ENCODE measurements around the gene THUMPD1. TPM values are rescaled to one million over a fixed set of nuclear protein-coding genes. Genes with fewer than 3 reads are reported as not detected.
"Not testable (repeated sequence)": the region's sequence is repeated elsewhere in the genome, so short reads cannot be mapped to it uniquely, and the experiment has no call there.

The THUMPD1 gene
- total and polyA plus RNA-seq, 12 donors = 19.0 to 86.1 (median 39.4) TPM

DNA sequence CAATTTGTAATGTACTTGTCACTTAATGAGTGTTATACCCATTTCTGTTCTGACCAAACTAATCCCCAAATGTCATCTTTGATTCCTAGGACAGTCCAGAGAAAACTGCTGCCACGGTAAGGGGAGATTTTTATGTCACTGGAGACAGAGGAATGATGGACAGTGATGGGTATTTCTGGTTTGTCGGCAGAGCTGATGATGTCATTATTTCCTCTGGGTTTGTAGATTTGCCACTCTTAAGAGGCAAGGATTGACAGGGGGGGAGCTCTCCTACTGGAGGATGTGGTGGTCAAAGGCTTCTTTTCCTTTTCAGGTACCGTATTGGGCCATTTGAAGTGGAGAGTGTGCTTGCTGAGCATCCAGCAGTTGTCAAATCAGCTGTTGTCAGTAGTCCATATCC is 12.5 kb downstream of the THUMPD1 start:
- 67 to 86% (median 78%) methylated on average over 3 of the region's 3 CpGs for WGBS, 4 donors

GRCh38 chr16:20727181-20727580 is 14.4 kb downstream of the THUMPD1 start:
- no peak for DNase-seq
- intact Hi-C loops (cut with DNase I) = no loop called here
- Histone ChIP-seq H3K27me3 (no peaks in the 10 kb centered on the region), H3K4me3 (no peak overlapping the region), H3K27ac (no peak overlapping the region), H3K4me1 (replicated peaks in 1 of 2) (no peaks in the 10 kb centered on the region), H3K9me3 (replicated peaks in 1 of 3) (no peaks in the 10 kb centered on the region), H3K36me3 (replicated peaks in 1 of 2) (no peaks in the 10 kb centered on the region)
- 56 to 68% (median 61%) methylated on average over 3 of the region's 3 CpGs for WGBS, 4 donors
- TF ChIP-seq POLR2A (IDR thresholded peaks at IDR 0.05) (no peak), CTCF (IDR thresholded peaks at IDR 0.05) (no peak)

More for the DNA sequence above, 12.5 kb downstream of the THUMPD1 start:
- intact Hi-C loops (cut with DNase I) = no loop called here
- Histone ChIP-seq H3K36me3 (replicated peaks in 1 of 2) (no peaks in the 10 kb centered on the region), H3K4me1 (replicated peaks in 1 of 2) (no peaks in the 10 kb centered on the region), H3K27me3 (no peaks in the 10 kb centered on the region), H3K27ac (no peak overlapping the region), H3K4me3 (no peak overlapping the region), H3K9me3 (replicated peaks in 1 of 3) (no peaks in the 10 kb centered on the region)
- no peak for DNase-seq
- TF ChIP-seq CTCF (IDR thresholded peaks at IDR 0.05) (no peak), POLR2A (IDR thresholded peaks at IDR 0.05) (no peak)

- Histone ChIP-seq H3K36me3 (replicated peaks in 1 of 2) (no peaks in the 10 kb centered on the region), H3K27me3 (no peaks in the 10 kb centered on the region), H3K4me1 (replicated peaks in 1 of 2) (no peaks in the 10 kb centered on the region), H3K27ac (no peak overlapping the region), H3K4me3 (no peak overlapping the region), H3K9me3 (replicated peaks in 1 of 3) (no peaks in the 10 kb centered on the region)
- intact Hi-C loops (cut with DNase I) = no loop called here
- DNase-seq = no peak
- no peak for TF ChIP-seq CTCF (IDR thresholded peaks at IDR 0.05)
- no peak for TF ChIP-seq POLR2A (IDR thresholded peaks at IDR 0.05)
Measured at GRCh38 chr16:20726661-20727060, 15.0 kb downstream of the THUMPD1 start.

DNA sequence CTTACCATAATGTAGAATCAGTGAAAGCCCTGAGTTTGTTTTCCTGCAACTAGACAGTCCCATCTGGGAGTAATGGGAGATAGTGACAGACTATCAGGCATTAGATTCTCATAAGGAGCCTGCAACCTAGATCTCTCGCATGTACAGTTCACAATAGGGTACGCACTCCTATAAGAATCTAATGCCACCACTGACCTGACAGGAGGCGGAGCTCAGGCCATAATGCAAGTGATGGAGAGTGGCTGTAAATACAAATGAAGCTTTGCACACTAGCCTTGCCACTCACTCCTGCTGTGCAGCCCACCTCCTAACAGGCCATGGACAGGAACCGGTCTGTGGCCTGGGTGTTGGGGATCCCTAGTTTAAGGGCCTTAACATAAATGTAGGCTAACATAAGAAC is 21.4 kb downstream of the THUMPD1 start:
- no peaks in the 10 kb centered on the region for H3K9me3 ChIP-seq (replicated peaks in 1 of 3)
- 92 to 98% (median 96%) methylated on average over 4 of the region's 4 CpGs for WGBS, 4 donors

GRCh38 chr16:20717718-20718117 is 23.9 kb downstream of the THUMPD1 start:
- H3K36me3 ChIP-seq (replicated peaks in 1 of 2); DNase-seq; intact Hi-C loops (cut with DNase I); H3K9me3 ChIP-seq (replicated peaks in 1 of 3); H3K4me1 ChIP-seq (replicated peaks in 1 of 2); H3K27ac ChIP-seq; H3K27me3 ChIP-seq; H3K4me3 ChIP-seq: not testable (repeated sequence)

More for the DNA sequence above, 21.4 kb downstream of the THUMPD1 start:
- H3K4me3 ChIP-seq = no peak overlapping the region
- TF ChIP-seq CTCF (IDR thresholded peaks at IDR 0.05) (no peak), POLR2A (IDR thresholded peaks at IDR 0.05) (no peak)
- intact Hi-C loops (cut with DNase I) = no loop called here
- no peaks in the 10 kb centered on the region for H3K27me3 ChIP-seq
- no peak overlapping the region for H3K27ac ChIP-seq
- no peak for DNase-seq
- H3K36me3 ChIP-seq (replicated peaks in 1 of 2) = no peaks in the 10 kb centered on the region
- no peaks in the 10 kb centered on the region for H3K4me1 ChIP-seq (replicated peaks in 1 of 2)

All from adrenal gland (tissue), 12 donors.